HG02642 (cell line): ENCODE results near the gene FLVCR2.
A peak's percentile ranks its signal among the peaks of the same experiment; 100 is the strongest.

Source experiments
- ATAC-seq: cut with Tn5 transposase; IDR thresholded peaks from one replicate; pipeline ENCODE4 v1.9.1; 2021; ENCODE audit warnings: mild to moderate bottlenecking; ENCODE audit not compliant: unreplicated experiment, poor library complexity

FLVCR2 gene

GRCh38 chr14:75553761-75554364 lies 24.6 kb upstream of the FLVCR2 start:
- ATAC-seq = no peak

- no peak for ATAC-seq
These were observed 23.9 kb upstream of the FLVCR2 start for GRCh38 chr14:75554482-75554881.

- no peak for ATAC-seq
These were observed 20.0 kb upstream of the FLVCR2 start for GRCh38 chr14:75558440-75558839.

GRCh38 chr14:75559045-75559444 lies 19.4 kb upstream of the FLVCR2 start:
- ATAC-seq = no peak

- no peak for ATAC-seq
These were observed 18.8 kb upstream of the FLVCR2 start for GRCh38 chr14:75559451-75560222.

GRCh38 chr14:75561013-75561432 lies 17.4 kb upstream of the FLVCR2 start:
- peak; percentile 61 for ATAC-seq

GRCh38 chr14:75562089-75562488 lies 16.3 kb upstream of the FLVCR2 start:
- no peak for ATAC-seq

GRCh38 chr14:75562489-75562888 lies 15.9 kb upstream of the FLVCR2 start:
- no peak for ATAC-seq

GRCh38 chr14:75563931-75564330 lies 14.5 kb upstream of the FLVCR2 start:
- ATAC-seq = no peak

- ATAC-seq = no peak
These were observed 13.4 kb upstream of the FLVCR2 start for GRCh38 chr14:75565056-75565455.

GRCh38 chr14:75566321-75566720 lies 12.1 kb upstream of the FLVCR2 start:
- no peak for ATAC-seq

- ATAC-seq = no peak
These were observed 11.7 kb upstream of the FLVCR2 start for GRCh38 chr14:75566752-75567151.

GRCh38 chr14:75568140-75568539 lies 10.3 kb upstream of the FLVCR2 start:
- ATAC-seq = no peak

GRCh38 chr14:75568791-75569190 lies 9.6 kb upstream of the FLVCR2 start:
- ATAC-seq = no peak

- no peak for ATAC-seq
These were observed 7.6 kb upstream of the FLVCR2 start for GRCh38 chr14:75570797-75571196.

GRCh38 chr14:75572104-75572503 lies 6.3 kb upstream of the FLVCR2 start:
- no peak for ATAC-seq

- no peak for ATAC-seq
These were observed 1.3 kb upstream of the FLVCR2 start for GRCh38 chr14:75577090-75577489.

GRCh38 chr14:75577729-75578101 lies 705 bp upstream of the FLVCR2 start:
- peak; percentile 88 for ATAC-seq

- peak; percentile 2 for ATAC-seq
These were observed 442 bp downstream of the FLVCR2 start for GRCh38 chr14:75578786-75579337.

- ATAC-seq = no peak
These were observed 981 bp downstream of the FLVCR2 start for GRCh38 chr14:75579338-75579864.

GRCh38 chr14:75579882-75580281 lies 1.5 kb downstream of the FLVCR2 start:
- no peak for ATAC-seq
